Measurements from ENCODE around the gene IZUMO1. TPM values are rescaled to one million over a fixed set of nuclear protein-coding genes. Genes with fewer than 3 reads are reported as not detected.
A peak's percentile ranks its signal among the peaks of the same experiment; 100 is the strongest.

The IZUMO1 gene
- polyA plus RNA-seq, 1 donor from 2014 or later: not detected

DNA sequence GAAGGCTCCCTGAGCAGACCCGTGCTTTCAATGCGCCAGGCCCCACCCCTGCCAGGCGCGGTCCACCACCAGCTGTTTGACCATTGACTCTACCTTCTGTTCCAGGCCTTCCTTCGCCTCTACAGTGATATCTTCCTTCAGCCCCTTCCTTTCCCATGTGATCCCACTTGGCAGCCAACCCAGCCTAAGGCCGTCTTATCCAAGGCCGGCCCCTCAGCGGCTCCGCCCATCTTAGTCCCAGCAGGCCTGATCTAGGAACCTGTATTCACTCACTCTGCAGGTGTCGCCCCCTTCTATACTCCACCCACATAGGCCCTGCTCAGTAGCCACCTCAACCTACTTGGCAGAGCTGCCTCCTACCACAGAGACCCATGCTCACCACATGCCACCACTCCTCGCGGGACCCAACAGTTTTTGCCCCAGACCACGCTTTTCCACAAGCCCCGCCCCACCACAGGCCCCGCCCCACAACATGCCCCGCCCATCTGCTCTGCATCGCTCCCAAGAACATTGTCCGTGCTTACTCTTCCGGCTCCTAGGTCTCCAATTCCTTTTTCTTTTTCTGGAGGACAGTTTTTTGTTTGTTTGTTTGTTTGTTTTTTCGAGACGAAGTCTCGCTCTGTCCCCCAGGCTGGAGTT lies 9.2 kb downstream of the IZUMO1 start:
- H3F3A ChIP-seq (ENCODE audit: insufficient read depth, low read length, poor library complexity, severe bottlenecking): no peaks in the 10 kb centered on the region
- H3K9ac ChIP-seq (ENCODE audit: low read length): no peak overlapping the region
- H3K36me3 ChIP-seq (ENCODE audit: insufficient read depth, low read length): no peaks in the 10 kb centered on the region
- H3K9me3 ChIP-seq (ENCODE audit: low read length): no peaks in the 10 kb centered on the region
- H2AFZ ChIP-seq (ENCODE audit: low read depth, low read length): no peak overlapping the region
- no peak for TF ChIP-seq MXI1 (conservative IDR thresholded peaks at IDR 0.05; ENCODE audit: poor library complexity, severe bottlenecking)
- TF ChIP-seq TAF1 (IDR thresholded peaks at IDR 0.05; ENCODE audit: low read depth): no peak
- TF ChIP-seq POLR2AphosphoS5 (IDR thresholded peaks at IDR 0.05): no peak
- no peak for TF ChIP-seq RAD21 (conservative IDR thresholded peaks at IDR 0.05)
- H3K4me2 ChIP-seq (ENCODE audit: low read length): no peak overlapping the region
- no peak overlapping the region for H3K4me3 ChIP-seq (ENCODE audit: low read length)
- H3K27me3 ChIP-seq (ENCODE audit: insufficient read depth, low read depth, low read length): peaks cover 13% of the 10 kb centered on the region
- H4K20me1 ChIP-seq (ENCODE audit: insufficient read depth): no peaks in the 10 kb centered on the region
- no peaks in the 10 kb centered on the region for H3K9me2 ChIP-seq (ENCODE audit: insufficient read depth, low read length)
- no peak overlapping the region for H3K27ac ChIP-seq (ENCODE audit: low read length)
- H3K79me2 ChIP-seq (replicated peaks; ENCODE audit: insufficient read depth, low read length): no peaks in the 10 kb centered on the region

DNA sequence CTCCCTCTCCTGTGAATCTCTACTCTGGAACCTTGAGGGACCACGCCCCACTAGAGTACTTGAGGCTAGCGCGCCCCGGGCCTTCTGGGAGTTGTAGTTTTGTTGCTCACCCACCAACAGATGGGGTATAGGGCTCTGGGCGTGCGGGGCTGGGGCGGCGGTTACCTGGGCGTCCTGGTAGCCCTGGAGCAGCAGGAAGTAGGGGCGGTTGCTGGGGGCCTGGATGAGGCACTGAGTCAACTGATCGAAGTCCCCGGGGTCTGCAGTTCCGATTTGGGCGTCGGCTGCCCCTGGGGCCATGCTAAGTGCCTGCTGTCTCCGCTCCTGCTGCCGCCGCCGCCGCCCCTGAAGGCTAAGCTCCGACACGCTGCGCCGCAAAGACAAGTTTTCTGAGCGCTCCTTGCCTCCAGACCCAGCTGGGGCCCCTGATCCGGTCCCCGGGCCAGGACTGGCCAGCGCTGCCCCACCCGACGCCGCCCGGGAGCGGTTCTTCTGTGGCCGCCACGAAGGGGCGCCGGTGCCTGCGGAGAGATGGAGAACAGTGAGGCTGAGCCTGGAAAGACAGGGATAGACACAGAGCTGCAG lies 11.6 kb downstream of the IZUMO1 start:
- H3K9ac ChIP-seq (ENCODE audit: low read length): no peak overlapping the region
- H3K36me3 ChIP-seq (ENCODE audit: insufficient read depth, low read length): no peaks in the 10 kb centered on the region
- TF ChIP-seq TAF1 (IDR thresholded peaks at IDR 0.05; ENCODE audit: low read depth): no peak
- no peak for TF ChIP-seq EZH2 (IDR thresholded peaks at IDR 0.05; ENCODE audit: borderline replicate concordance, insufficient read depth, low read length, poor library complexity, severe bottlenecking)
- no peak for TF ChIP-seq SMC3 (conservative IDR thresholded peaks at IDR 0.05; ENCODE audit: poor library complexity)
- no peak for TF ChIP-seq RAD21 (conservative IDR thresholded peaks at IDR 0.05)
- TF ChIP-seq, protein P1, sequence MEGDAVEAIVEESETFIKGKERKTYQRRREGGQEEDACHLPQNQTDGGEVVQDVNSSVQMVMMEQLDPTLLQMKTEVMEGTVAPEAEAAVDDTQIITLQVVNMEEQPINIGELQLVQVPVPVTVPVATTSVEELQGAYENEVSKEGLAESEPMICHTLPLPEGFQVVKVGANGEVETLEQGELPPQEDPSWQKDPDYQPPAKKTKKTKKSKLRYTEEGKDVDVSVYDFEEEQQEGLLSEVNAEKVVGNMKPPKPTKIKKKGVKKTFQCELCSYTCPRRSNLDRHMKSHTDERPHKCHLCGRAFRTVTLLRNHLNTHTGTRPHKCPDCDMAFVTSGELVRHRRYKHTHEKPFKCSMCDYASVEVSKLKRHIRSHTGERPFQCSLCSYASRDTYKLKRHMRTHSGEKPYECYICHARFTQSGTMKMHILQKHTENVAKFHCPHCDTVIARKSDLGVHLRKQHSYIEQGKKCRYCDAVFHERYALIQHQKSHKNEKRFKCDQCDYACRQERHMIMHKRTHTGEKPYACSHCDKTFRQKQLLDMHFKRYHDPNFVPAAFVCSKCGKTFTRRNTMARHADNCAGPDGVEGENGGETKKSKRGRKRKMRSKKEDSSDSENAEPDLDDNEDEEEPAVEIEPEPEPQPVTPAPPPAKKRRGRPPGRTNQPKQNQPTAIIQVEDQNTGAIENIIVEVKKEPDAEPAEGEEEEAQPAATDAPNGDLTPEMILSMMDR (IDR thresholded peaks at IDR 0.05; ENCODE audit: poor library complexity, severe bottlenecking): no peak
- TF ChIP-seq, protein P2, sequence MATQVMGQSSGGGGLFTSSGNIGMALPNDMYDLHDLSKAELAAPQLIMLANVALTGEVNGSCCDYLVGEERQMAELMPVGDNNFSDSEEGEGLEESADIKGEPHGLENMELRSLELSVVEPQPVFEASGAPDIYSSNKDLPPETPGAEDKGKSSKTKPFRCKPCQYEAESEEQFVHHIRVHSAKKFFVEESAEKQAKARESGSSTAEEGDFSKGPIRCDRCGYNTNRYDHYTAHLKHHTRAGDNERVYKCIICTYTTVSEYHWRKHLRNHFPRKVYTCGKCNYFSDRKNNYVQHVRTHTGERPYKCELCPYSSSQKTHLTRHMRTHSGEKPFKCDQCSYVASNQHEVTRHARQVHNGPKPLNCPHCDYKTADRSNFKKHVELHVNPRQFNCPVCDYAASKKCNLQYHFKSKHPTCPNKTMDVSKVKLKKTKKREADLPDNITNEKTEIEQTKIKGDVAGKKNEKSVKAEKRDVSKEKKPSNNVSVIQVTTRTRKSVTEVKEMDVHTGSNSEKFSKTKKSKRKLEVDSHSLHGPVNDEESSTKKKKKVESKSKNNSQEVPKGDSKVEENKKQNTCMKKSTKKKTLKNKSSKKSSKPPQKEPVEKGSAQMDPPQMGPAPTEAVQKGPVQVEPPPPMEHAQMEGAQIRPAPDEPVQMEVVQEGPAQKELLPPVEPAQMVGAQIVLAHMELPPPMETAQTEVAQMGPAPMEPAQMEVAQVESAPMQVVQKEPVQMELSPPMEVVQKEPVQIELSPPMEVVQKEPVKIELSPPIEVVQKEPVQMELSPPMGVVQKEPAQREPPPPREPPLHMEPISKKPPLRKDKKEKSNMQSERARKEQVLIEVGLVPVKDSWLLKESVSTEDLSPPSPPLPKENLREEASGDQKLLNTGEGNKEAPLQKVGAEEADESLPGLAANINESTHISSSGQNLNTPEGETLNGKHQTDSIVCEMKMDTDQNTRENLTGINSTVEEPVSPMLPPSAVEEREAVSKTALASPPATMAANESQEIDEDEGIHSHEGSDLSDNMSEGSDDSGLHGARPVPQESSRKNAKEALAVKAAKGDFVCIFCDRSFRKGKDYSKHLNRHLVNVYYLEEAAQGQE (IDR thresholded peaks at IDR 0.05; ENCODE audit: borderline replicate concordance): no peak
- TF ChIP-seq MXI1 (conservative IDR thresholded peaks at IDR 0.05; ENCODE audit: poor library complexity, severe bottlenecking): no peak
- no peak overlapping the region for H3K4me2 ChIP-seq (ENCODE audit: low read length)
- H3K27ac ChIP-seq (ENCODE audit: low read length): no peak overlapping the region
- H3K27me3 ChIP-seq (ENCODE audit: insufficient read depth, low read depth, low read length): peaks cover 12% of the 10 kb centered on the region
- H3K9me3 ChIP-seq (ENCODE audit: low read length): no peaks in the 10 kb centered on the region
- no peaks in the 10 kb centered on the region for H3K9me2 ChIP-seq (ENCODE audit: insufficient read depth, low read length)
- H3K4me3 ChIP-seq (ENCODE audit: low read length): peak overlapping the region; percentile 38
- H4K20me1 ChIP-seq (ENCODE audit: insufficient read depth): no peaks in the 10 kb centered on the region
- H3F3A ChIP-seq (ENCODE audit: insufficient read depth, low read length, poor library complexity, severe bottlenecking): no peaks in the 10 kb centered on the region
- no peak overlapping the region for H2AFZ ChIP-seq (ENCODE audit: low read depth, low read length)
- no peaks in the 10 kb centered on the region for H3K79me2 ChIP-seq (replicated peaks; ENCODE audit: insufficient read depth, low read length)
